GM12891 (cell line): ENCODE measurements around the gene NAA15.

ENCODE experiments used
- POLR2AphosphoS5 ChIP-seq: IDR thresholded peaks from 2 replicates; pipeline ENCODE4 v1.6.1; 2011; ENCODE audit warnings: low read depth, low read length, control low read depth
- SPI1 ChIP-seq: IDR thresholded peaks from 2 replicates; pipeline ENCODE4 v1.6.1; 2011; ENCODE audit warnings: low read depth, low read length, control low read depth

DNA sequence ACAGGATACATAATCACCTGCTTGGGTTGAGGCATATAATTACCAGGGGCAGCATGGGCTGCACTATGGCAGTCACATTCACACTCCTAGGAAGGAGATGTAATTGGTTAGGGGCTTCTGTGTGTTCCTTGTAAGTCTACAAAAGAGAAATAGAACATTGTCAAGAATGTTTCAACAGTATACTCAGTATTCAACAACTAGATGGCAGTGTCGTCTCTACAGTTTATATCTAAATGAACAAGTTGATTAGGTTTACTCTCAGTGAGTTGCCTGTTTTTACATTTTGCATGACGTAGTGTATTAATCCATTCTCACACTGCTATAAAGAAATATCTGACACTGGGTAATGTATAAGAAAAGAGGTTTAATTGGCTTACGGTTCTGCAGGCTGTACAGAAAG lies 102.2 kb downstream of the NAA15 start:
- TF ChIP-seq POLR2AphosphoS5 = no peak
- TF ChIP-seq SPI1 = no peak
